ENCODE measurements around the gene PRKCB.

DNA sequence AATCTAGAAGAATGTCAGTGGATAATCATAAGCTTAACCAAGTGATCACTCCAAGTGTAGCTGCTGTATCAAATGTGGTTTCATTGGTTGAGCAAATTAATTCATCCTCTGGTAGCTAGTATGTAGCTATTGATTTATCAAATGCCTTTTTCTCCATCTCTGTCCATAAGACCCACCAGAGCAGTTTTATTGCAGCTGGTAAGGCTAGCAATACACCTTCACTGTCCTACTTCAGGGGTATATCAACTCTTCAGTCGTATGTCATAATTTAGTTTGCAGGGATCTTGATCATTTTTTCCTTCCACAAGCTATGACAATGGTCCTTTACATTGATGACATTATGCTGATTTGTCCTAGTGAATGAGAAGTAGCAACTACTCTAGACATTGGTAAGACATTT is 158.8 kb downstream of the PRKCB start:
- TF ChIP-seq, protein P1, sequence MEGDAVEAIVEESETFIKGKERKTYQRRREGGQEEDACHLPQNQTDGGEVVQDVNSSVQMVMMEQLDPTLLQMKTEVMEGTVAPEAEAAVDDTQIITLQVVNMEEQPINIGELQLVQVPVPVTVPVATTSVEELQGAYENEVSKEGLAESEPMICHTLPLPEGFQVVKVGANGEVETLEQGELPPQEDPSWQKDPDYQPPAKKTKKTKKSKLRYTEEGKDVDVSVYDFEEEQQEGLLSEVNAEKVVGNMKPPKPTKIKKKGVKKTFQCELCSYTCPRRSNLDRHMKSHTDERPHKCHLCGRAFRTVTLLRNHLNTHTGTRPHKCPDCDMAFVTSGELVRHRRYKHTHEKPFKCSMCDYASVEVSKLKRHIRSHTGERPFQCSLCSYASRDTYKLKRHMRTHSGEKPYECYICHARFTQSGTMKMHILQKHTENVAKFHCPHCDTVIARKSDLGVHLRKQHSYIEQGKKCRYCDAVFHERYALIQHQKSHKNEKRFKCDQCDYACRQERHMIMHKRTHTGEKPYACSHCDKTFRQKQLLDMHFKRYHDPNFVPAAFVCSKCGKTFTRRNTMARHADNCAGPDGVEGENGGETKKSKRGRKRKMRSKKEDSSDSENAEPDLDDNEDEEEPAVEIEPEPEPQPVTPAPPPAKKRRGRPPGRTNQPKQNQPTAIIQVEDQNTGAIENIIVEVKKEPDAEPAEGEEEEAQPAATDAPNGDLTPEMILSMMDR (conservative IDR thresholded peaks at IDR 0.05; ENCODE audit: low read depth in 2 of 2): no peak
- no peak for TF ChIP-seq POLR2AphosphoS5 (IDR thresholded peaks at IDR 0.05; ENCODE audit: low read depth)
- TF ChIP-seq, protein P2, sequence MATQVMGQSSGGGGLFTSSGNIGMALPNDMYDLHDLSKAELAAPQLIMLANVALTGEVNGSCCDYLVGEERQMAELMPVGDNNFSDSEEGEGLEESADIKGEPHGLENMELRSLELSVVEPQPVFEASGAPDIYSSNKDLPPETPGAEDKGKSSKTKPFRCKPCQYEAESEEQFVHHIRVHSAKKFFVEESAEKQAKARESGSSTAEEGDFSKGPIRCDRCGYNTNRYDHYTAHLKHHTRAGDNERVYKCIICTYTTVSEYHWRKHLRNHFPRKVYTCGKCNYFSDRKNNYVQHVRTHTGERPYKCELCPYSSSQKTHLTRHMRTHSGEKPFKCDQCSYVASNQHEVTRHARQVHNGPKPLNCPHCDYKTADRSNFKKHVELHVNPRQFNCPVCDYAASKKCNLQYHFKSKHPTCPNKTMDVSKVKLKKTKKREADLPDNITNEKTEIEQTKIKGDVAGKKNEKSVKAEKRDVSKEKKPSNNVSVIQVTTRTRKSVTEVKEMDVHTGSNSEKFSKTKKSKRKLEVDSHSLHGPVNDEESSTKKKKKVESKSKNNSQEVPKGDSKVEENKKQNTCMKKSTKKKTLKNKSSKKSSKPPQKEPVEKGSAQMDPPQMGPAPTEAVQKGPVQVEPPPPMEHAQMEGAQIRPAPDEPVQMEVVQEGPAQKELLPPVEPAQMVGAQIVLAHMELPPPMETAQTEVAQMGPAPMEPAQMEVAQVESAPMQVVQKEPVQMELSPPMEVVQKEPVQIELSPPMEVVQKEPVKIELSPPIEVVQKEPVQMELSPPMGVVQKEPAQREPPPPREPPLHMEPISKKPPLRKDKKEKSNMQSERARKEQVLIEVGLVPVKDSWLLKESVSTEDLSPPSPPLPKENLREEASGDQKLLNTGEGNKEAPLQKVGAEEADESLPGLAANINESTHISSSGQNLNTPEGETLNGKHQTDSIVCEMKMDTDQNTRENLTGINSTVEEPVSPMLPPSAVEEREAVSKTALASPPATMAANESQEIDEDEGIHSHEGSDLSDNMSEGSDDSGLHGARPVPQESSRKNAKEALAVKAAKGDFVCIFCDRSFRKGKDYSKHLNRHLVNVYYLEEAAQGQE (IDR thresholded peaks at IDR 0.05; ENCODE audit: unreplicated experiment): no peak
- TF ChIP-seq EZH2 (IDR thresholded peaks at IDR 0.05; ENCODE audit: low read depth, unreplicated experiment): no peak
- no peak for TF ChIP-seq EZH2phosphoT487 (IDR thresholded peaks at IDR 0.05; ENCODE audit: unreplicated experiment)
- no peak for TF ChIP-seq CREB1 (CRISPR knock-in tag; IDR thresholded peaks at IDR 0.05; ENCODE audit: low read depth)
- no peak for TF ChIP-seq ZNF114 (CRISPR knock-in tag; IDR thresholded peaks at IDR 0.05)
- TF ChIP-seq STAT1 (IDR thresholded peaks at IDR 0.05; ENCODE audit: unreplicated experiment): no peak
- no peak for TF ChIP-seq JUNB (IDR thresholded peaks at IDR 0.05; ENCODE audit: unreplicated experiment)
- TF ChIP-seq NANOG (IDR thresholded peaks at IDR 0.05; ENCODE audit: borderline replicate concordance): no peak
